ENCODE data around the gene RBM6.

DNA sequence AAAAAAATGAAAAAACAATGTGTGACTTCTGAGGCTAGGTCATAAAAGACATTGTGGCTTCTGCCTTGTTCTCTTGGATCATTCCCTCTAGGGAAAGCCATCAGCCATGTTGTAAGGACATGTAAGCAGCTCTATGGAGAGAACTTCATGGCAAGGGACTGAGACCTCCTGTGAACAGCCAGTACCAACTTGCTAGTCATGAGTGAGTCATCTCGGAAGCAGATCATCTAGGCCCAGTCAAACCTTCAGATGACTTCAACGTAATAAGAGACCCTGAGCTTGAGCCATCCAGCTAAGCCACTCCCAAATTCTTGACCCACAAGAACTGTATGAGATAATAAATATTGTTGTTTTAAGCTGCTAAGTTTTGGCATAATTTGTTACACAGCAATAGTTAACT, 15.3 kb upstream of the RBM6 start:
- TF ChIP-seq, protein P1, sequence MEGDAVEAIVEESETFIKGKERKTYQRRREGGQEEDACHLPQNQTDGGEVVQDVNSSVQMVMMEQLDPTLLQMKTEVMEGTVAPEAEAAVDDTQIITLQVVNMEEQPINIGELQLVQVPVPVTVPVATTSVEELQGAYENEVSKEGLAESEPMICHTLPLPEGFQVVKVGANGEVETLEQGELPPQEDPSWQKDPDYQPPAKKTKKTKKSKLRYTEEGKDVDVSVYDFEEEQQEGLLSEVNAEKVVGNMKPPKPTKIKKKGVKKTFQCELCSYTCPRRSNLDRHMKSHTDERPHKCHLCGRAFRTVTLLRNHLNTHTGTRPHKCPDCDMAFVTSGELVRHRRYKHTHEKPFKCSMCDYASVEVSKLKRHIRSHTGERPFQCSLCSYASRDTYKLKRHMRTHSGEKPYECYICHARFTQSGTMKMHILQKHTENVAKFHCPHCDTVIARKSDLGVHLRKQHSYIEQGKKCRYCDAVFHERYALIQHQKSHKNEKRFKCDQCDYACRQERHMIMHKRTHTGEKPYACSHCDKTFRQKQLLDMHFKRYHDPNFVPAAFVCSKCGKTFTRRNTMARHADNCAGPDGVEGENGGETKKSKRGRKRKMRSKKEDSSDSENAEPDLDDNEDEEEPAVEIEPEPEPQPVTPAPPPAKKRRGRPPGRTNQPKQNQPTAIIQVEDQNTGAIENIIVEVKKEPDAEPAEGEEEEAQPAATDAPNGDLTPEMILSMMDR (IDR thresholded peaks at IDR 0.05) = no peak
- no peak for TF ChIP-seq POLR2A (IDR thresholded peaks at IDR 0.05)

Measured in adrenal gland (tissue), 5 donors.